ENCODE data around the gene VIM. TPM values are rescaled to one million over a fixed set of nuclear protein-coding genes. Genes with fewer than 3 reads are reported as not detected.

VIM gene
- total RNA-seq, 1 experiment from 2014 or later: 7.2 TPM

DNA sequence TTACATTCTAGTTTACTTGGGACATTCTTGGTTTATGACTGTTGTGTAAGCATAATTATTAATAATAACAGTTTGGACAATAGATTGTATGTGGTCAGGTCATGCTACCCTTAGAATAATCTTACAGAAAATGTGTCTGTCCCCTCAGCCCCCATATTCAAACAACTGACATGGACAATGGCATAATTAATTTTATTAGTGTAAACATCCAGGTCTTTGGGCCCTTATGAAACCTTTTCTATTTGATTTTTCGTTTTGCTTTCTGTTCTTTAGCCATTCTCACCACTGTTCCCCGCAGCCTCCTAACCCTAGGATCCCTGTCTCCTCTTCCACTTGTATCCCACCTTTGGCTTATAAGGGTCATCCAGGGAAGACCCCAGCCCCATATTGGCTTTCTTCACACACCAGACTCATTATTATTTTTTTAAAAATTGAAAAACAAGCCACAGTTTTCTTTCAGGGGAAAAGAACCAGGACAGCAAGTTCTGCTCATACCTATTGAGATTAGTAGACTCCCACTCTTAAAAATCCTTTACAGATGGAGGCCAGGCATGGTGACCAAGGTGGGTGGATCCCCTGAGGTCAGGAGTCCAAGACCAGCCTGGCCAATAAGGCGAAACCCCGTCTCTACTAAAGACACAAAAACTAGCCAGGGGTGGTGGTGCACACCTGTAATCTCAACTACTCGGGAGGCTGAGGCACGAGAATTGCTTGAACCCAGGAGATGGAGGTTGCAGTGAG, 11.5 kb downstream of the VIM start:
- RAD21 ChIA-PET (ENCODE audit: low non-redundant PET in 1 of 2, low total read pairs in 2 of 2, uncharacterized antibody in 2 of 2, unreplicated experiment in 2 of 2): no interaction called here
- TF ChIP-seq POLR2AphosphoS5 (IDR thresholded peaks at IDR 0.05; ENCODE audit: low read depth, low read length) (no peak), SP1 (IDR thresholded peaks at IDR 0.05; ENCODE audit: low read depth) (no peak), EZH2phosphoT487 (IDR thresholded peaks at IDR 0.05; ENCODE audit: borderline replicate concordance) (no peak), EZH2 (IDR thresholded peaks at IDR 0.05) (no peak), CBX3 (IDR thresholded peaks at IDR 0.05; ENCODE audit: low read depth) (no peak), JUND (IDR thresholded peaks at IDR 0.05) (no peak), ELF1 (IDR thresholded peaks at IDR 0.05; ENCODE audit: borderline replicate concordance, low read depth) (no peak), SRF (IDR thresholded peaks at IDR 0.05; ENCODE audit: low read depth) (no peak), ZFX (IDR thresholded peaks at IDR 0.05) (no peak), ZNF274 (IDR thresholded peaks at IDR 0.05; ENCODE audit: low read depth, low read length) (no peak), CEBPB (IDR thresholded peaks at IDR 0.05; ENCODE audit: low read depth) (no peak), TCF7L2 (IDR thresholded peaks at IDR 0.05; ENCODE audit: borderline replicate concordance, extremely low read depth, insufficient read depth, insufficient read length) (no peak), FOSL1 (IDR thresholded peaks at IDR 0.05; ENCODE audit: low read depth) (no peak)
- TF ChIP-seq, protein P1, sequence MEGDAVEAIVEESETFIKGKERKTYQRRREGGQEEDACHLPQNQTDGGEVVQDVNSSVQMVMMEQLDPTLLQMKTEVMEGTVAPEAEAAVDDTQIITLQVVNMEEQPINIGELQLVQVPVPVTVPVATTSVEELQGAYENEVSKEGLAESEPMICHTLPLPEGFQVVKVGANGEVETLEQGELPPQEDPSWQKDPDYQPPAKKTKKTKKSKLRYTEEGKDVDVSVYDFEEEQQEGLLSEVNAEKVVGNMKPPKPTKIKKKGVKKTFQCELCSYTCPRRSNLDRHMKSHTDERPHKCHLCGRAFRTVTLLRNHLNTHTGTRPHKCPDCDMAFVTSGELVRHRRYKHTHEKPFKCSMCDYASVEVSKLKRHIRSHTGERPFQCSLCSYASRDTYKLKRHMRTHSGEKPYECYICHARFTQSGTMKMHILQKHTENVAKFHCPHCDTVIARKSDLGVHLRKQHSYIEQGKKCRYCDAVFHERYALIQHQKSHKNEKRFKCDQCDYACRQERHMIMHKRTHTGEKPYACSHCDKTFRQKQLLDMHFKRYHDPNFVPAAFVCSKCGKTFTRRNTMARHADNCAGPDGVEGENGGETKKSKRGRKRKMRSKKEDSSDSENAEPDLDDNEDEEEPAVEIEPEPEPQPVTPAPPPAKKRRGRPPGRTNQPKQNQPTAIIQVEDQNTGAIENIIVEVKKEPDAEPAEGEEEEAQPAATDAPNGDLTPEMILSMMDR (IDR thresholded peaks at IDR 0.05 in 2 of 3, conservative IDR thresholded peaks at IDR 0.05 in 1 of 3; ENCODE audit: borderline replicate concordance in 1 of 3, insufficient read depth in 1 of 3, low read depth in 2 of 3, low read length in 2 of 3): no peak
- TF ChIP-seq, protein P2, sequence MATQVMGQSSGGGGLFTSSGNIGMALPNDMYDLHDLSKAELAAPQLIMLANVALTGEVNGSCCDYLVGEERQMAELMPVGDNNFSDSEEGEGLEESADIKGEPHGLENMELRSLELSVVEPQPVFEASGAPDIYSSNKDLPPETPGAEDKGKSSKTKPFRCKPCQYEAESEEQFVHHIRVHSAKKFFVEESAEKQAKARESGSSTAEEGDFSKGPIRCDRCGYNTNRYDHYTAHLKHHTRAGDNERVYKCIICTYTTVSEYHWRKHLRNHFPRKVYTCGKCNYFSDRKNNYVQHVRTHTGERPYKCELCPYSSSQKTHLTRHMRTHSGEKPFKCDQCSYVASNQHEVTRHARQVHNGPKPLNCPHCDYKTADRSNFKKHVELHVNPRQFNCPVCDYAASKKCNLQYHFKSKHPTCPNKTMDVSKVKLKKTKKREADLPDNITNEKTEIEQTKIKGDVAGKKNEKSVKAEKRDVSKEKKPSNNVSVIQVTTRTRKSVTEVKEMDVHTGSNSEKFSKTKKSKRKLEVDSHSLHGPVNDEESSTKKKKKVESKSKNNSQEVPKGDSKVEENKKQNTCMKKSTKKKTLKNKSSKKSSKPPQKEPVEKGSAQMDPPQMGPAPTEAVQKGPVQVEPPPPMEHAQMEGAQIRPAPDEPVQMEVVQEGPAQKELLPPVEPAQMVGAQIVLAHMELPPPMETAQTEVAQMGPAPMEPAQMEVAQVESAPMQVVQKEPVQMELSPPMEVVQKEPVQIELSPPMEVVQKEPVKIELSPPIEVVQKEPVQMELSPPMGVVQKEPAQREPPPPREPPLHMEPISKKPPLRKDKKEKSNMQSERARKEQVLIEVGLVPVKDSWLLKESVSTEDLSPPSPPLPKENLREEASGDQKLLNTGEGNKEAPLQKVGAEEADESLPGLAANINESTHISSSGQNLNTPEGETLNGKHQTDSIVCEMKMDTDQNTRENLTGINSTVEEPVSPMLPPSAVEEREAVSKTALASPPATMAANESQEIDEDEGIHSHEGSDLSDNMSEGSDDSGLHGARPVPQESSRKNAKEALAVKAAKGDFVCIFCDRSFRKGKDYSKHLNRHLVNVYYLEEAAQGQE (IDR thresholded peaks at IDR 0.05; ENCODE audit: low read depth): no peak
- TF ChIP-seq, protein P3, sequence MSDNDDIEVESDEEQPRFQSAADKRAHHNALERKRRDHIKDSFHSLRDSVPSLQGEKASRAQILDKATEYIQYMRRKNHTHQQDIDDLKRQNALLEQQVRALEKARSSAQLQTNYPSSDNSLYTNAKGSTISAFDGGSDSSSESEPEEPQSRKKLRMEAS (IDR thresholded peaks at IDR 0.05): no peak
- TF ChIP-seq, protein P4, sequence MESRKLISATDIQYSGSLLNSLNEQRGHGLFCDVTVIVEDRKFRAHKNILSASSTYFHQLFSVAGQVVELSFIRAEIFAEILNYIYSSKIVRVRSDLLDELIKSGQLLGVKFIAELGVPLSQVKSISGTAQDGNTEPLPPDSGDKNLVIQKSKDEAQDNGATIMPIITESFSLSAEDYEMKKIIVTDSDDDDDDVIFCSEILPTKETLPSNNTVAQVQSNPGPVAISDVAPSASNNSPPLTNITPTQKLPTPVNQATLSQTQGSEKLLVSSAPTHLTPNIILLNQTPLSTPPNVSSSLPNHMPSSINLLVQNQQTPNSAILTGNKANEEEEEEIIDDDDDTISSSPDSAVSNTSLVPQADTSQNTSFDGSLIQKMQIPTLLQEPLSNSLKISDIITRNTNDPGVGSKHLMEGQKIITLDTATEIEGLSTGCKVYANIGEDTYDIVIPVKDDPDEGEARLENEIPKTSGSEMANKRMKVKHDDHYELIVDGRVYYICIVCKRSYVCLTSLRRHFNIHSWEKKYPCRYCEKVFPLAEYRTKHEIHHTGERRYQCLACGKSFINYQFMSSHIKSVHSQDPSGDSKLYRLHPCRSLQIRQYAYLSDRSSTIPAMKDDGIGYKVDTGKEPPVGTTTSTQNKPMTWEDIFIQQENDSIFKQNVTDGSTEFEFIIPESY (IDR thresholded peaks at IDR 0.05; ENCODE audit: extremely low read depth, insufficient replicate concordance, low read length): no peak
- TF ChIP-seq, protein P5, sequence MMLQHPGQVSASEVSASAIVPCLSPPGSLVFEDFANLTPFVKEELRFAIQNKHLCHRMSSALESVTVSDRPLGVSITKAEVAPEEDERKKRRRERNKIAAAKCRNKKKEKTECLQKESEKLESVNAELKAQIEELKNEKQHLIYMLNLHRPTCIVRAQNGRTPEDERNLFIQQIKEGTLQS (IDR thresholded peaks at IDR 0.05): no peak

More for the DNA sequence above, 11.5 kb downstream of the VIM start:
- H3K79me2 ChIP-seq (ENCODE audit: insufficient read depth, low read length): no peaks in the 10 kb centered on the region
- H3K36me3 ChIP-seq (ENCODE audit: control insufficient read depth in 1 of 2, insufficient read depth in 2 of 2, low read length in 2 of 2): no peaks in the 10 kb centered on the region
- H3K9ac ChIP-seq (ENCODE audit: low read length): no peak overlapping the region
- ATAC-seq: no peak
- H3K27ac ChIP-seq (ENCODE audit: low read depth, low read length): no peak overlapping the region
- intact Hi-C loops (cut with micrococcal nuclease): loop anchor here (10.0 kb wide), 1 partner anchor 175 kb away; no protein-coding TSS in a partner anchor
- no TSS peak for BruUV-seq (replicated peaks)
- H3K27me3 ChIP-seq (ENCODE audit: insufficient read depth, low read length): no peaks in the 10 kb centered on the region
- ChIA-PET CTCF (no interaction called here), POLR2A (no interaction called here)
- no peak overlapping the region for H3K4me2 ChIP-seq (ENCODE audit: low read length)
- no peaks in the 10 kb centered on the region for H3K9me3 ChIP-seq (ENCODE audit: control insufficient read depth in 1 of 2, insufficient read depth in 1 of 2, low read depth in 1 of 2, low read length in 2 of 2)
- no peak overlapping the region for H2AFZ ChIP-seq (ENCODE audit: low read depth, low read length, poor library complexity, severe bottlenecking)
- DNase-seq (ENCODE audit: low read depth, low spot score): no peak
- H4K20me1 ChIP-seq (ENCODE audit: insufficient read depth): no peaks in the 10 kb centered on the region
- no peak overlapping the region for H3K4me3 ChIP-seq (replicated peaks in 1 of 2; ENCODE audit: low read depth in 1 of 2, low read length in 2 of 2)
- no peaks in the 10 kb centered on the region for H3K4me1 ChIP-seq (ENCODE audit: control insufficient read depth in 1 of 2, insufficient read depth in 2 of 2, low read length in 2 of 2)
- H3K9me2 ChIP-seq (ENCODE audit: insufficient read depth): no peaks in the 10 kb centered on the region

All from HCT116 (cell line).